ENCODE measurements around the gene FOXO6.

FOXO6 gene

GRCh38 chr1:41368366-41368765 is 7.1 kb downstream of the FOXO6 start:
- DNase-seq, result no peak

- DNase-seq, result no peak
These were observed 7.6 kb downstream of the FOXO6 start for GRCh38 chr1:41368801-41369200.

GRCh38 chr1:41369531-41369930 is 8.3 kb downstream of the FOXO6 start:
- no peak for DNase-seq

- no peak for DNase-seq
These were observed 9.0 kb downstream of the FOXO6 start for GRCh38 chr1:41370225-41370624.

GRCh38 chr1:41370756-41371420 is 9.7 kb downstream of the FOXO6 start:
- DNase-seq, result no peak

GRCh38 chr1:41371630-41372599 is 10.7 kb downstream of the FOXO6 start:
- DNase-seq, result peak; percentile 86

- no peak for DNase-seq
These were observed 11.4 kb downstream of the FOXO6 start for GRCh38 chr1:41372600-41372993.

- DNase-seq, result no peak
These were observed 12.1 kb downstream of the FOXO6 start for GRCh38 chr1:41373373-41373772.

GRCh38 chr1:41374711-41375110 is 13.5 kb downstream of the FOXO6 start:
- no peak for DNase-seq

- peak; percentile 29 for DNase-seq
These were observed 16.2 kb downstream of the FOXO6 start for GRCh38 chr1:41377397-41377796.

- DNase-seq, result no peak
These were observed 17.0 kb downstream of the FOXO6 start for GRCh38 chr1:41378222-41378621.

- peak; percentile 52 for DNase-seq
These were observed 17.9 kb downstream of the FOXO6 start for GRCh38 chr1:41378999-41379737.

GRCh38 chr1:41379738-41380130 is 18.5 kb downstream of the FOXO6 start:
- peak; percentile 61 for DNase-seq

- DNase-seq, result no peak
These were observed 19.0 kb downstream of the FOXO6 start for GRCh38 chr1:41380195-41380594.

GRCh38 chr1:41380979-41381691 is 19.9 kb downstream of the FOXO6 start:
- DNase-seq, result peak; percentile 90

- no peak for DNase-seq
These were observed 20.7 kb downstream of the FOXO6 start for GRCh38 chr1:41381692-41382479.

GRCh38 chr1:41382480-41383090 is 21.4 kb downstream of the FOXO6 start:
- no peak for DNase-seq

- no peak for DNase-seq
These were observed 22.0 kb downstream of the FOXO6 start for GRCh38 chr1:41383094-41383852.

GRCh38 chr1:41384579-41384978 is 23.3 kb downstream of the FOXO6 start:
- DNase-seq, result no peak

GRCh38 chr1:41385398-41386195 is 24.4 kb downstream of the FOXO6 start:
- no peak for DNase-seq
